ENCODE data around the gene MAP2K6. TPM values are rescaled to one million over a fixed set of nuclear protein-coding genes. Genes with fewer than 3 reads are reported as not detected.

MAP2K6 gene
- total and polyA plus RNA-seq, 4 donors: 0.75 to 6.4 (median 3.9) TPM

- ATAC-seq (ENCODE audit: low FRiP score): no peak
- no peaks in the 10 kb centered on the region for H3K36me3 ChIP-seq (ENCODE audit: control insufficient read depth in 1 of 2, insufficient read depth in 2 of 2, low read length in 1 of 2)
- intact Hi-C loops (cut with DNase I): no loop called here
- no peak overlapping the region for H3K4me3 ChIP-seq (ENCODE audit: low read length in 2 of 2)
- H3K9me3 ChIP-seq (ENCODE audit: control insufficient read depth, low read length): no peaks in the 10 kb centered on the region
- WGBS, 2 donors: 89 to 91% methylated on average over 3 of the region's 3 CpGs
- H3K4me1 ChIP-seq (ENCODE audit: control insufficient read depth in 1 of 2, insufficient read depth in 2 of 2, low read length in 2 of 2): no peaks in the 10 kb centered on the region
- H3K27ac ChIP-seq (ENCODE audit: low read depth in 1 of 2, low read length in 2 of 2): no peak overlapping the region
- DNase-seq: no peak
- H3K27me3 ChIP-seq (ENCODE audit: control insufficient read depth in 1 of 2, insufficient read depth in 2 of 2, low read length in 1 of 2): no peaks in the 10 kb centered on the region
Observed at GRCh38 chr17:69457603-69458002, 43.1 kb downstream of the MAP2K6 start.

- Histone ChIP-seq H3K36me3 (ENCODE audit: control insufficient read depth in 1 of 2, insufficient read depth in 2 of 2, low read length in 1 of 2) (no peaks in the 10 kb centered on the region), H3K27ac (ENCODE audit: low read depth in 1 of 2, low read length in 2 of 2) (no peak overlapping the region), H3K4me3 (ENCODE audit: low read length in 2 of 2) (no peak overlapping the region), H3K27me3 (ENCODE audit: control insufficient read depth in 1 of 2, insufficient read depth in 2 of 2, low read length in 1 of 2) (no peaks in the 10 kb centered on the region), H3K9me3 (ENCODE audit: control insufficient read depth, low read length) (no peaks in the 10 kb centered on the region), H3K4me1 (ENCODE audit: control insufficient read depth in 1 of 2, insufficient read depth in 2 of 2, low read length in 2 of 2) (no peaks in the 10 kb centered on the region)
- DNase-seq (no peak), ATAC-seq (ENCODE audit: low FRiP score) (no peak)
- WGBS, 2 donors: 41 to 48% methylated on average over 12 of the region's 12 CpGs
- intact Hi-C loops (cut with DNase I): no loop called here
Observed at GRCh38 chr17:69460963-69461922, 46.7 kb downstream of the MAP2K6 start.

- DNase-seq: no peak
- no peaks in the 10 kb centered on the region for H3K4me1 ChIP-seq (ENCODE audit: control insufficient read depth in 1 of 2, insufficient read depth in 2 of 2, low read length in 2 of 2)
- ATAC-seq (ENCODE audit: low FRiP score): peak; percentile 22
- no peak overlapping the region for H3K4me3 ChIP-seq (ENCODE audit: low read length in 2 of 2)
- no peaks in the 10 kb centered on the region for H3K36me3 ChIP-seq (ENCODE audit: control insufficient read depth in 1 of 2, insufficient read depth in 2 of 2, low read length in 1 of 2)
- intact Hi-C loops (cut with DNase I): no loop called here
- H3K27me3 ChIP-seq (ENCODE audit: control insufficient read depth in 1 of 2, insufficient read depth in 2 of 2, low read length in 1 of 2): no peaks in the 10 kb centered on the region
- H3K9me3 ChIP-seq (ENCODE audit: control insufficient read depth, low read length): no peaks in the 10 kb centered on the region
- WGBS, 2 donors: 50 to 54% methylated on average over 11 of the region's 11 CpGs
- no peak overlapping the region for H3K27ac ChIP-seq (ENCODE audit: low read depth in 1 of 2, low read length in 2 of 2)
Observed at GRCh38 chr17:69461951-69462369, 47.5 kb downstream of the MAP2K6 start.

- intact Hi-C loops (cut with DNase I): no loop called here
- no peaks in the 10 kb centered on the region for H3K4me1 ChIP-seq (ENCODE audit: control insufficient read depth in 1 of 2, insufficient read depth in 2 of 2, low read length in 2 of 2)
- no peaks in the 10 kb centered on the region for H3K36me3 ChIP-seq (ENCODE audit: control insufficient read depth in 1 of 2, insufficient read depth in 2 of 2, low read length in 1 of 2)
- DNase-seq (no peak), ATAC-seq (ENCODE audit: low FRiP score) (no peak)
- H3K9me3 ChIP-seq (ENCODE audit: control insufficient read depth, low read length): no peaks in the 10 kb centered on the region
- H3K27me3 ChIP-seq (ENCODE audit: control insufficient read depth in 1 of 2, insufficient read depth in 2 of 2, low read length in 1 of 2): no peaks in the 10 kb centered on the region
- no peak overlapping the region for H3K4me3 ChIP-seq (ENCODE audit: low read length in 2 of 2)
- no peak overlapping the region for H3K27ac ChIP-seq (ENCODE audit: low read depth in 1 of 2, low read length in 2 of 2)
- WGBS, 2 donors: 93 to 97% methylated on average over 8 of the region's 8 CpGs
Observed at GRCh38 chr17:69462882-69463281, 48.4 kb downstream of the MAP2K6 start.

GRCh38 chr17:69466451-69466850 lies 52.0 kb downstream of the MAP2K6 start:
- no peaks in the 10 kb centered on the region for H3K4me1 ChIP-seq (ENCODE audit: control insufficient read depth in 1 of 2, insufficient read depth in 2 of 2, low read length in 2 of 2)
- no peaks in the 10 kb centered on the region for H3K9me3 ChIP-seq (ENCODE audit: control insufficient read depth, low read length)
- no peaks in the 10 kb centered on the region for H3K27me3 ChIP-seq (ENCODE audit: control insufficient read depth in 1 of 2, insufficient read depth in 2 of 2, low read length in 1 of 2)
- intact Hi-C loops (cut with DNase I): no loop called here
- DNase-seq (no peak), ATAC-seq (ENCODE audit: low FRiP score) (no peak)
- WGBS, 2 donors: 74 to 80% methylated on average over 6 of the region's 6 CpGs
- H3K36me3 ChIP-seq (ENCODE audit: control insufficient read depth in 1 of 2, insufficient read depth in 2 of 2, low read length in 1 of 2): no peaks in the 10 kb centered on the region
- no peak overlapping the region for H3K4me3 ChIP-seq (ENCODE audit: low read length in 2 of 2)
- H3K27ac ChIP-seq (ENCODE audit: low read depth in 1 of 2, low read length in 2 of 2): no peak overlapping the region

- ATAC-seq (ENCODE audit: low FRiP score) (no peak), DNase-seq (no peak)
- Histone ChIP-seq H3K4me1 (ENCODE audit: control insufficient read depth in 1 of 2, insufficient read depth in 2 of 2, low read length in 2 of 2) (no peaks in the 10 kb centered on the region), H3K9me3 (ENCODE audit: control insufficient read depth, low read length) (no peaks in the 10 kb centered on the region), H3K36me3 (ENCODE audit: control insufficient read depth in 1 of 2, insufficient read depth in 2 of 2, low read length in 1 of 2) (no peaks in the 10 kb centered on the region), H3K27ac (ENCODE audit: low read depth in 1 of 2, low read length in 2 of 2) (no peak overlapping the region), H3K4me3 (ENCODE audit: low read length in 2 of 2) (no peak overlapping the region), H3K27me3 (ENCODE audit: control insufficient read depth in 1 of 2, insufficient read depth in 2 of 2, low read length in 1 of 2) (no peaks in the 10 kb centered on the region)
- 92 to 96% methylated on average over 3 of the region's 3 CpGs for WGBS, 2 donors
- intact Hi-C loops (cut with DNase I): no loop called here
Observed at GRCh38 chr17:69466905-69467667, 52.6 kb downstream of the MAP2K6 start.

GRCh38 chr17:69468207-69468606 lies 53.7 kb downstream of the MAP2K6 start:
- intact Hi-C loops (cut with DNase I): no loop called here
- 76 to 83% methylated on average over 5 of the region's 5 CpGs for WGBS, 2 donors

GRCh38 chr17:69470702-69471101 lies 56.2 kb downstream of the MAP2K6 start:
- Histone ChIP-seq H3K9me3 (ENCODE audit: control insufficient read depth, low read length) (no peaks in the 10 kb centered on the region), H3K27me3 (ENCODE audit: control insufficient read depth in 1 of 2, insufficient read depth in 2 of 2, low read length in 1 of 2) (no peaks in the 10 kb centered on the region), H3K27ac (ENCODE audit: low read depth in 1 of 2, low read length in 2 of 2) (no peak overlapping the region), H3K36me3 (ENCODE audit: control insufficient read depth in 1 of 2, insufficient read depth in 2 of 2, low read length in 1 of 2) (no peaks in the 10 kb centered on the region), H3K4me3 (ENCODE audit: low read length in 2 of 2) (no peak overlapping the region), H3K4me1 (ENCODE audit: control insufficient read depth in 1 of 2, insufficient read depth in 2 of 2, low read length in 2 of 2) (peaks cover 2 to 4% of the 10 kb centered on the region in 2 donors)
- 83 to 96% methylated on average over 2 of the region's 2 CpGs for WGBS, 2 donors
- intact Hi-C loops (cut with DNase I): no loop called here
- DNase-seq (no peak), ATAC-seq (ENCODE audit: low FRiP score) (no peak)

More at GRCh38 chr17:69468207-69468606, 53.7 kb downstream of the MAP2K6 start:
- DNase-seq: no peak
- Histone ChIP-seq H3K27me3 (ENCODE audit: control insufficient read depth in 1 of 2, insufficient read depth in 2 of 2, low read length in 1 of 2) (no peaks in the 10 kb centered on the region), H3K4me1 (ENCODE audit: control insufficient read depth in 1 of 2, insufficient read depth in 2 of 2, low read length in 2 of 2) (no peaks in the 10 kb centered on the region), H3K27ac (ENCODE audit: low read depth in 1 of 2, low read length in 2 of 2) (no peak overlapping the region), H3K9me3 (ENCODE audit: control insufficient read depth, low read length) (no peaks in the 10 kb centered on the region), H3K36me3 (ENCODE audit: control insufficient read depth in 1 of 2, insufficient read depth in 2 of 2, low read length in 1 of 2) (no peaks in the 10 kb centered on the region), H3K4me3 (ENCODE audit: low read length in 2 of 2) (no peak overlapping the region)
- no peak for ATAC-seq (ENCODE audit: low FRiP score)

Measured in aorta (tissue), 5 donors.